ENCODE measurements around the gene TCF7L2.

TCF7L2 gene

DNA sequence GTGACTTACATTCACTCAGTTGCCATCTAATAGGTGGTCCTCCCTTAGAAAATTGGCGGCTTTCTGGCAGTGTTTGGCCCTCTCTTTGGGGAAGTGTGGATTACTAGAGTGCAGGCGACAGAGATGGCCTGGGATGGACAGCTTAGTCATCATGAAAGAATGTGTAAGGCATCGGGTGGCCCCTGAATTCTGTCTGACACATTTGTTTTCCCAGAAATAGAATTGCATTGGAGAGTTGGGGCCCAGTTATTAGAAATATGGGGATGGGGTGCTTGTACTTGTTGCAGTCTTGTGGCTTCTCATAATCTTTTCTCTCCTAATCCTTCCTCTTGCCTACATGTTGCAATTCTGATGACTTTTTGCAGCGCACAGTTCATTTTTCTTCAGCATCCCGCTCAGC, 13.8 kb downstream of the TCF7L2 start:
- no peak for DNase-seq

DNA sequence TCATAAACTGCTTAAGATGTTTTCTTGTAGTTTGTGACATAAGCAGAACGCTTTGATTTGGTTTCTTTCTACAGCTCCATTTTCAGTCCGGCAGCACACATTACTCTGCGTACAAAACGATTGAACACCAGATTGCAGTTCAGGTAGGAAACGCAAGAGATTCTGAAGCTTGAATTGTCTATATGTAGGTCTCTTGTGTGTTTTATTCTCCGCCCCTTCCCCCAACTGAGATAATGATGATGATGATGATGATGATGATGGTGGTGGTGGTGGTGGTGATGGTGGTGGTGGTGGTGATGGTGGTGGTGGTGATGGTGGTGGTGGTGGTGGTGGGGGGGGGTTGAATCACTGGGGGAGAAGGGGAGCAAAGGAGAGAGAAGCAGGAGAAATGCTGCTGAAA, 14.4 kb downstream of the TCF7L2 start:
- DNase-seq = no peak

DNA sequence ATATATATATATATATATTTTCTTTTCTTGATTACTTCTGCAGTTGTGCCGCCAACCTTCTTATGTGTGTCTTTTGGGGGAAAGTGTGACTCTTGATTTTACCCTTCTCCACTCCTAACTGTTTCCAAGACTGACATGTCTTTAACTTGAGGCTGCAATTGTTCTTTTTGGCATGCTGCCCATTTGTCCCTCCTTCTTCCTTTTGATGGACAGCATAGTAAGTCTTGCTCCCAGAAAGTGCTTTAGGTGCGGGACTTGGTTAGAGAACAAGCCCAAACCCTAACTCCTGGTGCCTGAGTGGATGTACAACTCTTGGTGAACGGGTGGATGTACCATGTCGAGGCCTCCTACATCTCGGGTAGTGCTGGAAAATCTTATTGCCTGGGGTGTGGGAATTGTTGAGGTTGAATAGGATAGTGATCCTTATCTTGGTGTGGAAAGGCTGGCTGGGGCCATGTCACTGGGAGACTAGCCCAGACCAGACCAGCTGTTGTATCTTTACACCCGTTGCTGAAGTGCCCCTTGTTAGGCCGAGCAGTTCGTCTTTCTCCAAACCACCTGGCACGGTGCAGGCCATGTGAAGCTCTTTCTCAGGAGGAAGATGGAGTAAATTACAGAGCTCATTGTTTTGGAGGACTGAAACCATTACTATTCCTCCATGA, 16.3 kb downstream of the TCF7L2 start:
- DNase-seq = peak in 1 of 56 donors; percentile 12

DNA sequence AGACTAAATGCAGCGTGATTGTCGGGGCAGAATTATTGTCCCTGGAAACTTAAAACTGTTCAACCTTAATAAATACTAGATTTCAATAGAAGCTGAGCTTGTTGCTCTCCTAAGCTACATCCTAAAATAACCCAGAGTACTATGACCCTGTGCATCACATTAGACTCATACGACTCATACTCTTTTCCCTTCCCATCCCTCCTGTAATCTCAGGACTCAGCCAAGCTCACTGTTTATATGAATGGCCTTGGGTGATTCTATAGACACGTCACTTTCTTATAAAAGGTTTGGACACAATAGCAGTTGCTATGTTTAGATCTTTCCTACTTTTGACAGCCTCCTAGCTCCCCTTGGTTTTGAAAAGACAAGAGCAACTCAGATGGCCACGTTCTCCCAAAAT, 17.2 kb downstream of the TCF7L2 start:
- DNase-seq = no peak

DNA sequence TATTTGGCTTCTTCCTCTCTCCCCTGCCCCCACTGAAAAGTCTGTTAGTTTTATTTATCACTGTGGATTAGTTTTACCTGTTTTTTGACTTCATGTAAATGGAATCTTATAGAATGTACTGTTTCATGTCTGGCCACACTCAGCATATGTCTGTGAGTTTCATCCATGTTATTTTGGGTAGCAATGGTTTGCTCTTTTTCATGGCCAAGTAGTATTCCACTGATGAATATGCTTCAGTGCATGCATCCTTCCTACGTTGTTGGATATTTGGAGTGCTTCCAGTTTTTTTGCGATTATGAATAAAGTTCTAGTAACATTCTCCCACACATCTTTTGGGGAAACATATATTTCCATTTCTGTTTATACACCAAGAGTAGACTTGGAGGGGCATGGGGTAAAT, 19.1 kb downstream of the TCF7L2 start:
- DNase-seq = no peak

DNA sequence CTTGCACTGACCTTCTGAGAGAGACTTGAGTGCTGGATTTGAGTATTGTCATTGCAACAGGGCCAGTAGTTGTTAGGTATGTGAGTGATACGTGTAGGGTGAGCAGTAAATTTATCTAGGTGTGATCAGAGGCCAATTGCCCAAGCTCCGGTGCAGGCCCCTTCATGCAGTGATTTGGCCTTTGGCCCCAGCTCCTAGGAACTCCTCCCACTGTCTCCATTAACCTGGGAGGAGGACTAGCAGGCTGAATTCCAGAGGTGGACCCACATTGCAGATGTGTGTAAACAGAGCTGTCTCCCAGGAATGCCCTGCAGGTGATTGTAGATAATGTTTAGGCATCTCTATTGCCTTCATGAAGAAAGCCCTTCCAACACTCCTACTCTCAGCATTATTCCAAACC, 19.5 kb downstream of the TCF7L2 start:
- DNase-seq = no peak

DNA sequence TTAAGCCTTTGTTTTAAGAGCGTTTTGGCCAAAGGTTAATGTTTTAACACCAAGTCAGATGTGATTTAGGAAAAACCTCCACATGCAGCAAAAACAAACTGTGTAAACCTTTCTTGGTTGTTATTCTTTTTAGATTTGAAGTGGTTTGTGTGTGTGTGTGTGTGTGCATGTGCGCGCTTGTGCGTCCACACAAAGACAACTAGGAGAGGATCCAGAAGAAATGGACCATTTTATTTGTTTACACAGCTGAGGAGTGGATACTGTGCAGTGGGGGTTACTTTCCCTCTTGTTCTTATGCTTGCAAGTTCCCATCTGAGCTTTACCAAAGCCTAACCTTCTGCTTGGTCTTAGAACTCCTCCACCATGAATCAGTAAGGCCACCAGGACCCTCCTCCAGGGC, 20.0 kb downstream of the TCF7L2 start:
- DNase-seq = no peak

DNA sequence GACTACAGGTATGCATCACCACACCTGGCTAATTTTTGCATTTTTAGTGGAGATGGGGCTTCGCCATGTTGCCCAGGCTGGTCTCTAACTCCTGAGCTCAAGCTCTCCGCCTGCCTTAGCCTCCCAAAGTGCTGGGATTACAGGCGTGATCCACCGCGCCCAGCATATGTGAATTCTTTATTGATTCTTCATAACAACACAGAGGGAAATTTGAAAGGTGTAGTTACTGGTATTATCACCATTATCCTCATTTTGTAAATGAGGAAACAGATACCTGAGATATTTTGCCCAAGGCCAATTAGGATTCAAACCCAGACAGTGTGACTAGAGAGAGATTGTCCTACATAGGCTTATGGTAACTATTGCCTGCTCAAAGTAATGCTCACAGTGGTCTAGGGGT, 22.6 kb downstream of the TCF7L2 start:
- no peak for DNase-seq

DNA sequence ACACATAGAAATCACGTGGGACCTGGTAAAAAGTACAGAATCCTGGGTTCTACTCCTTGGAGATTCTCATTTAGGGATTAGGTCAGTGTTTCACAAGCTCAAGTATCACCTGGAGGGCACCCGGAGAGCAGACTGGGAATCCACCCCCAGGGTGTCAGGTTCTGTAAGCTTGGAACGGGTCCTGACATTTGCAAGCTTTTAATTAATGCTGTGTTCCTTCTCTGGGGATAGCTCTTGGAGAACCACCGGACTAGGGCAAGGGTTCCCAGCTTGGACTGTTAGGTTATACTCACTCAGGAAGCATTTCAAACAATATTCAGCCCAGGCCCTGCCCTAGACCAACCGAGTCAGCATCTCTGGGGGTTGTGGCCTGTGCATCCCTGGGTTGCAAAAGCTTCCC, 23.0 kb downstream of the TCF7L2 start:
- DNase-seq = no peak

DNA sequence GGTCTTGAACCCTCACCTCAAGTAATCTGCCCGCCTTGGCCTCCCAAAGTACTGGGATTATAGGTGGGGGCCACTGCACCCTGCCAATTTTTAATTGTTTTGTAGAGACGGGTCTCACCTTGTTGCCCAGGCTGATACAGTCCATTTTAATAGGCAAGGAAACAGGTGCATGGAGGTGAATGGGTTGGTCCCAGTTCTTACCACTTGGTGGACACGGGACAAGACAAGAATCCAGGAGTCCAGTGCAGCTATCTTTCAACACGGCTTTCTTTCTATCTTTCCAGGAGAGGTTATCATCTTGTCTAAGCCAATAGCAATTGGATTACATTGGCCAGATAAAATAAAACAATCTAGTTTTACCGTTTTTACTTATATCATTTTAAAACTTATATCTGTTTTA, 23.8 kb downstream of the TCF7L2 start:
- no peak for DNase-seq

DNA sequence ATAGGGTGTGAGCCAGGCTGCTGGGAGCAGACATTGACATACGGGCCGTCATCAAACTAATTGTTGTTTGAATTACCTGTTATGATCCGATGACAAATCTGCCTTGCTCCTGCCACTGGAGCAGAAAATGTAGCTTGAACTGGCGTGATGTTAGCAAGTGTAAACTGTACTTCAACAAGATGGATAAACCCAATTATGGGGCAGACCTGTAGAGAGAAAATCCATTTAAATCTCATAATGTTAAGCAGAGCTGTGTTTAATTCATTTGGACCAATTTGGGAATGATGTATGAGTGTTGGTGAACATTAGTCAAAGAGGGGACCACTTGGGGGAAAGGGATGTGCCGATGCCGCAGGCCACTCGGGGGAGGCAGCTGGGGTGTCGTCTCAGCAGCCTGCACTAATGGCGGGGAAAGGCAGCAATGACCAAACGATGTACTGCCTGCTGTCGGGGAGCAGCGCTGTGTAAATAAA, 27.4 kb downstream of the TCF7L2 start:
- DNase-seq = no peak

DNA sequence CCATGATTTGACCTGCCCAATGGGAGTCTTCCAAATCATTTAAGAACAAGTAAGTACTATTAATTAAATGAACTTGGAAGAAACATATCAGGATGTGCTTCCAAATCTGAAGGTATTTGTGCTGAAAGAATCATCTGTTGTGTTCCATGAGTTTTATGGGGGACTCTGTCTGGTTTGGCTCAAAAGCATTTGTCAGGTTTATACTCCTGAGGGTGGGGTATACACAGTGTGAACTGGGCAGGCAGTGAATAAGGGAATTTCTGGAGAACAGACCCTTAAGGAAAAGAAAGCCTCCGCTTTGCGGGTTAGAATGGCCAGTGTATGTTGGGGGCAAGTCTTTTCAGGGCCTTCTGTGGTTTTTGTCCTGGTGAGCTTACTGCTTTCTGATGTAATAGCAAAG, 29.9 kb downstream of the TCF7L2 start:
- DNase-seq = no peak

DNA sequence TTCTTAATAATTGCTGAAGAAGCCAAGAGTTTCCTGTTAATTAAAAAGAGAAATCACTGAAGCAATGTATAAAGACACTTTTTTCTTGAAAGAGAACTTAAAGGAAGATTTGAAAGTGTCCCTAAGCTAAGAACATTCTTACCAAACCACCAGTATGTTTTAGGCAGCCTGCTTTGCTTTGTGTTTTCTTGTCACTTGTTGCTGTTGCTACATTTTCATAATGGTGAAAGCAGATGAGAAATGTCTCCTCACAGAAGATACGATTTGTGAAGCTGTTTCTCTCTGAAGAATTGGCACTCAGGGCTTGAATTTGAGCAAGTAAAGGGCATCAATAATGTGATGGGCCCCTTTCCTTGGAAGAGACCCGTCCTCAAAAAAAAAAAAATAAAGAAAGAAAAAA, 30.9 kb downstream of the TCF7L2 start:
- no peak for DNase-seq

DNA sequence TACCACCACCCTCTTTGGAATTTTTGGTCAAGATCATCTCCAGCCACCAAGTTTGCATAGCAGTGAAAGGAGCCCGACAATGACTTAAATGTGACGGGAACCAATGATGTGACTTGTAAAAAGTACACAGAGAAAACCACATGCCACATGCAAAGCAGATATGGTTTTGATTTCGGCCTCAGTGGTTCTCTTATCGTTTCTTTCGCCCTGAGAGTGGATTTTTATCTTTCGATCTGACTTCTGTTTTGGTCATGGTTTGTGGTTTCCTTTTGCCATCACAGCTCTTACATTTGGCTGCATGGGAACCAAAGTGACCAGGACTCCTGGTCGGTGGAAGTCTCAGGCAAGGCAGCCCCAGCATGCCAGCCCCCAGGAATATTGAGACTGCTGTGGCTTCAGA, 31.5 kb downstream of the TCF7L2 start:
- DNase-seq = no peak

DNA sequence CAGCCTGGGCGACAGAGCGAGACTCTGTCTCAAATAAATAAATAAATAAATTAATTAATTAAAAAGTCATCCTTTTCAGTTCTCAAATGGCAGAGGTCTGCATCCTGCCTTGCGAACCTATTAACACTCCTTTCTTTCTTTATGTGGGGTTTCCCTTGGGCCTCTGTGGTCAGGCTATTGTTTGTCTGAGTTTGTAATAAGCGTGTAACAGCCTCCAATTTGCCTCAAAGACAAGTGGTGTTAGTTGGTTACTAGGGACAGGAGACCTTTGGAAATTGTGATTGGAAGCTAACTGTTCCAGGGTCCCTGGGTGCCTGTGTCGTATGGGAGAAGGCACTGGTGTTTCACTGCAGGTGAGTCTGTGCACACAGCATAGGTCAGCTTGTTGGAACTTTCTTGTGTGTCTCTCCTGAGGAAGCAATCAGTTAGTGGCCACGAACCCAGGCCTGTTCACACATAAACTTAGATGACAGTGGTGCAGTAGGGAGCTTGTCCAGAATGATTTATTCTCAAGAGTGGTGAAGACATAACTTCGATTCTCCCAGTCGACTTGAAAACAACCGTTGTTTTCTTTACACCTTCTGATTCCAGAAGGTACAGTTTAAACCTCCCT, 33.5 kb downstream of the TCF7L2 start:
- DNase-seq = no peak

DNA sequence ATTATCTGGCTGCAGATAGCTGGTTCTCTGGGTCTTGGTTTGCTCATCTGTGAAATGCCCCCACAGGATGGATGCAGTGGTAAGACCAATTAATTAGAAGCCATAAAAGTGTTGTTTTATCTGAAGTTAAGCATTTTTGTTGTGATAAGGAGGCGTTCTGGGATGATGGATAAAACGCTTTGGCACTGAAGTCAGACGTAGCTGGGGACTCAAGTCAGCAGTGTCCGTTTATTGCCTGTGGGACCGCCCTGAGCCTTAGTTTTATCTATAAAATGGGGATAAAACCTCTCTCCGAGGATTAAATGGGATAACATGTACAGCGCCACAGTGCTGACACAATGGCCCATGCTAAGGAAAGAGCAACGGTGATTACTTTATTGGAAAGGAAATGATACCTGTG, 34.7 kb downstream of the TCF7L2 start:
- DNase-seq = no peak

DNA sequence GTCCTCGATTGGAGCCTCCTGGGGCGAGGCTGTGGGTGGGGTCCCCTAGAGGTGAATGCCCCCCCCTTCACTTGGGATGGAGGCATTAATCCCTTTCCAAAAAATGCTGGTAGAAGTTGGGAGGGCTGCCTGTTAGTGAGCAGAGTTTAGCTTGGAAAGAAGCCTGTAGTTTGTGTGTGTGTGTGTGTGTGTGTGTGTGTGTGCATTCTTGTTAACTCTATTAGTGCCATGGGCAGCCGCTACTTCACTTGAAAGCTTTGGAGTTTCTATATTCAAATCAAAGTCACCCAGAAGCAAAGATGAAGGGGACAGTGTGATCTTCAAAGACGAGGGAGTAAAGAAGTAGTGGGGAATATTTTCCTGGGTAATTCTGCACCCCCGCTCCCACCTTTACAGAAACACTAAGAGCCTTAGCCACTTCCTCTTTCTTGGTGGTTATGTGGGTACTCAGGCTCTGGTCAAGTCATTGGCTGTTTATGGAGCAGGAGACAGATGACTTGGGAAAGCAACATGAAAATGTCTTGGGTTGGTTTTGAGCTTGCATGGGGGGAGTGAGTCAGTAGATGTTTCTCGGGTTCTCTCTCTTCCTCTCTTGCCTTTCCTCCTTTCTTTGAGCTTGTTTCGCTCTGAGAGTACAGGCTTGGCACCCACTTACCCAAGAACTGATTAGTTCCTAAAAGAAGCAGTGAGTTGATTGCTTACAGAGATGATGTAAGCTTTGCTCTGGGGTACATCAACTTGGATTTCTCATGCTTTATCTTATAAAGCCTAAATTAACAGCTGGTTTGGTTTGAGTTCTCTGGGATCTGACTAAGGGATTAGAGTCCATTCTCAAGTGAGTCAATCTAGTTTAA, 35.9 kb downstream of the TCF7L2 start:
- no peak for DNase-seq

DNA sequence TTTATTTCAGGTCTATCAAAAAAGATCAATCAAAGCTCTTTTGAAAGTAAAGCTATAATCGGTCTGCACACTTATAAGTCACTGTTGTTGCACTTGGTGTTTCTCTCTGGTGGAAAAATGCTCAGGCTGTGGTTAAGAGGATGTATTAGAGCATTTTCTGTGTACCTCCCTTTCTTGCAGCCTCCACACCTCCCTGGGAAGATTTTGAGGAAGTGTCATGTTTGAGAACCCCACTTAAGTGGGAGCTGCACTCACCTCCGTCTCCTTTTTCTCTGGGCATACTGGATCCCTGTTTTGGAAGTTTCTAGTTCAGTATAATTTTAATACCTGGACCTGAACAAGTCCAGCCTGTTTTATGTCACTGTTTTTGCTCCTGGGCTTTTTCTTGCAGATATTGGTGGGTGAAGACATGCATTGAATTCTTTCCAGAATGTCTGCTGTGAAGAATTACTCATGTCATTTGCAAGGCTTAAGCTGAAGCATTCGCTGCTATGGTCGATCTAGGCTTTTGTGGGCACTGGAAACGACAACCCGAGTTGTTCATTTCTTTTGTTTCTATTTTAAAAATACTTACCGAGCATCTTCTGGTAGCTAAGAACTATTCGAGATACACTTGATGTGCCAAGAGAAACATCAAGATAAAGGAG, 36.6 kb downstream of the TCF7L2 start:
- no peak for DNase-seq

DNA sequence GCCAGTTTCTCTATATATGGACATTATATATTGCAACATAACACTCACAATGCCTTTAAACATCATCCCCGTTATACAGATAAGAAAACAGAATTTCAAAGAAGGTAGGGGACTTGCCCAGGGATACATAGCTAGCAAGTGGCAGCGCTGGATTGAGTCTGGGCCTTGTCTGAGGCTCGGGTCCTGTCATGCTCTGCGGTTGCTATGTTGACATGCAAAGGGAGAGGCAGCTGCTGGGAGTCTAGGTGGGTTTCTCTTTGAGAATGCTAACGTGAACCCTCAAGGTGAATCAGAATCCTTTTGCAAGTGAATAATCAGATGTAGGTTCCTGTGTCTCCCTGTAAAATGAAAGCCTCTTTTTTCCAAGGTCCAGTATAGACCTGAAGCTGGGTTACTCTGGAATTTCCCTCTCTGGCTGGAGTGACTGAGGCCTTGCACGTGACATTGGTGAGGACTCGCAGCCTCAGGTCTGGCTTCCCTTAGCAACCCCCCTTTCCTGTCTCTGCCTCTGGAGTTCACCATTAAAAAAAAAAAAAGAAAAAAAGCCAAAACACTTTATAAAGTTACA, 38.9 kb downstream of the TCF7L2 start:
- DNase-seq = no peak

DNA sequence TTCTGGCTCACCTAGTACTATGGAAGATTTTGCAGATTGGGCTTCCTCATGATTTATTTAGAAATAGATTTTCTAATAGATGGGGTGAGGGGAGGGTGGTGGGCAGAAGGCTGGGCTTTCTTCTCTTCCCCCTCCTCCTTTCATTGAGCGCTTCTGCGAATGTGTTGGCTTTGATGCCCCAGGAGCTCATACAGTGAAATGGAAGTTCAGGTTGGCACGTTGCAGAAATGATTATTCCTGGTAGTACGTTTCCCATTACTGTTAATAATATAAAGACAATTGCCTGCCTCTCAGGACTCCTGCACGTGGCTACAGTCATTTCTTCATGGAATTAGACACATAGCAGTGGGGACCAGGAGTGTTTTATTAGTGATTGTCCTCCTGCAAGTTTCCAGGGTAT, 39.8 kb downstream of the TCF7L2 start:
- DNase-seq = no peak

DNA sequence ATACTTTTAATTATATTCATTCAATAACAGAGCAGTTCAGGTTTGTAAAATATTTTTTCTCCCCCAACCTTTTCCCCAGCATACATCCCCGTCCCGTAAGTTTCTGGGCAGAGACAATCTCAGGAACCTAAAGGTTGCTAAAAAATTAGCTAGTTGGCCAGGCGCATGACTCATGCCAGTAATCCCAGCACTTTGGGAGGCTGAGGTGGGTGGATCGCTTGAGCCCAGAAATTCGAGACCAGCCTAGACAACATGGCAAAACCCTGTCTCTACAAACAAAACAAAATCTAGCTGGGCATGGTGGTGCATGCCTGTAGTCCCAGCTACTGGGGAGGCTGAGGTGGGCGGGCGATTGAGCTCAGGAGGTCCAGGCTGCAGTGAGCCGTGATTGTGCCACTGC, 40.2 kb downstream of the TCF7L2 start:
- no peak for DNase-seq

All from nucleus accumbens (tissue), 56 donors.